Measurements from ENCODE around the gene OR5K4. TPM values are rescaled to one million over a fixed set of nuclear protein-coding genes. Genes with fewer than 3 reads are reported as not detected.

The OR5K4 gene
- not detected for total RNA-seq
- long read RNA-seq, donor 1 = 0 reads
- long read RNA-seq, donor 2 = 0 reads

DNA sequence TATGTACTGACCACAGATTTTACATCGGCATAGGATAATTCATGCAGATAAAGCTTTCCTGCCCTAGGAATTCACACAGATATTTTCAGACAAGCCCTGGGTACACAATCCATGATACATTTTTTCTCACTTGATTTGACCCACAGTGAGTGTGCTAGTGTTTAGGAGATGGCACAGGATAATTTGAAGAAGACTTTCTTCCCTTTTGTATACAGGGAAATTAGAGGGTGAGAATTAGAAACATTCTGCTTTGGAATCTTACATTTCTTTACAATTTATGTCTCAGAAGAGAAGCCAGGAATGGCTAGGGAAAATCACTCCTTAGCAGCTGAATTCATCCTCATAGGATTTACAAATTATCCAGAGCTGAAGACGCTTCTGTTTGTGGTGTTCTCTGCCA is at the start of gene OR5K4:
OR5K4 (plus strand) TSS at position 301 of the 400 bp plus-strand sequence; CDS start at position 301, 0 bp downstream.
- DNase-seq (no peak), ATAC-seq (no peak)
- TF ChIP-seq, protein P1, sequence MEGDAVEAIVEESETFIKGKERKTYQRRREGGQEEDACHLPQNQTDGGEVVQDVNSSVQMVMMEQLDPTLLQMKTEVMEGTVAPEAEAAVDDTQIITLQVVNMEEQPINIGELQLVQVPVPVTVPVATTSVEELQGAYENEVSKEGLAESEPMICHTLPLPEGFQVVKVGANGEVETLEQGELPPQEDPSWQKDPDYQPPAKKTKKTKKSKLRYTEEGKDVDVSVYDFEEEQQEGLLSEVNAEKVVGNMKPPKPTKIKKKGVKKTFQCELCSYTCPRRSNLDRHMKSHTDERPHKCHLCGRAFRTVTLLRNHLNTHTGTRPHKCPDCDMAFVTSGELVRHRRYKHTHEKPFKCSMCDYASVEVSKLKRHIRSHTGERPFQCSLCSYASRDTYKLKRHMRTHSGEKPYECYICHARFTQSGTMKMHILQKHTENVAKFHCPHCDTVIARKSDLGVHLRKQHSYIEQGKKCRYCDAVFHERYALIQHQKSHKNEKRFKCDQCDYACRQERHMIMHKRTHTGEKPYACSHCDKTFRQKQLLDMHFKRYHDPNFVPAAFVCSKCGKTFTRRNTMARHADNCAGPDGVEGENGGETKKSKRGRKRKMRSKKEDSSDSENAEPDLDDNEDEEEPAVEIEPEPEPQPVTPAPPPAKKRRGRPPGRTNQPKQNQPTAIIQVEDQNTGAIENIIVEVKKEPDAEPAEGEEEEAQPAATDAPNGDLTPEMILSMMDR (IDR thresholded peaks at IDR 0.05) = no peak
- H3K4me3 ChIP-seq = no peak within 1 kb of the TSS
- intact Hi-C loops (cut with DNase I, micrococcal nuclease) = no loop called here
- H3K4me1 ChIP-seq (ENCODE audit: low read depth) = no peaks in the 10 kb centered on the region
- H3K36me3 ChIP-seq (ENCODE audit: low read depth) = no peaks in the 10 kb centered on the region
- no peaks in the 10 kb centered on the region for H3K9me3 ChIP-seq

DNA sequence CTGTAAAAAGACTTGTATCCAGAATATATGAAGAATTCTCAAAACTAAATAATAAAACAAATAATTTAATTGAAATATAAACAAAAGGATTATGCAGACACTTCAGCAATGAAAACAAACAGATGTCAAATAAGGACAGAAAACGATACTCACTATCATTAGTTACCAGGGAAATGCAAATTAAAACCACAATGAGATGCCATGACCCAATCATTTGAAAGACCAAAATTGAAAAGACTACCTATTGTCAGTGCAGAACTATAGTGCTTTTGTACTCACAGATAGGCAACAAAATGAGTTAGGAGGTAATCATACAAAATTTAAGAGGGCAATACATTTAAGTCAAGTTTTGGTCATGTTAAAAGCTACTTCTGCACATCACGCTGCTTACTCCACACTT is 31.6 kb upstream of the OR5K4 start:
- intact Hi-C loops (cut with DNase I, micrococcal nuclease) = no loop called here
- Histone ChIP-seq H3K36me3 (ENCODE audit: low read depth) (no peaks in the 10 kb centered on the region), H3K4me1 (ENCODE audit: low read depth) (no peaks in the 10 kb centered on the region), H3K4me3 (no peak overlapping the region), H3K9me3 (no peaks in the 10 kb centered on the region)
- ATAC-seq (no peak), DNase-seq (no peak)
- TF ChIP-seq, protein P1 (IDR thresholded peaks at IDR 0.05) = no peak

DNA sequence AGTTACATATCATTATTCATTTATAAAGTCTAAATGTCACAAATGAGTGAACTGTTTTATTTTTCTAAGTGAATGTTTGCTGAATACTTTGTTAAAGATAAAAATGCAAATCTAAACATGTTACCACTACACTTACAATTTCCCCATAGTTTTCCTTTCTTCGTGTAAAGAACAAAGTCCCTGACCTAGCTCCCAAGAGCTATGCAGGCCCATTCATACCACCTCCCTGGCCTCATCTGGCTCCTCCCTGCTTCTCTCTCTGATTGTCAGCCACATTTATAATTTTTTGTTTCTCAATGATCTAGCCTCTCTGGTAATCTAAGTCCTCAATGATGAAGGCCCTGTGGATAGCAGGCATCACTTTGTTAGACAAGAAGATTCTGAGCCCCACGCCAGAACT is 31.0 kb upstream of the OR5K4 start:
- H3K9me3 ChIP-seq = no peaks in the 10 kb centered on the region
- H3K4me1 ChIP-seq (ENCODE audit: low read depth) = no peaks in the 10 kb centered on the region
- ATAC-seq (no peak), DNase-seq (no peak)
- intact Hi-C loops (cut with DNase I, micrococcal nuclease) = no loop called here
- TF ChIP-seq, protein P1 (IDR thresholded peaks at IDR 0.05) = no peak
- no peaks in the 10 kb centered on the region for H3K36me3 ChIP-seq (ENCODE audit: low read depth)
- H3K4me3 ChIP-seq = no peak overlapping the region

DNA sequence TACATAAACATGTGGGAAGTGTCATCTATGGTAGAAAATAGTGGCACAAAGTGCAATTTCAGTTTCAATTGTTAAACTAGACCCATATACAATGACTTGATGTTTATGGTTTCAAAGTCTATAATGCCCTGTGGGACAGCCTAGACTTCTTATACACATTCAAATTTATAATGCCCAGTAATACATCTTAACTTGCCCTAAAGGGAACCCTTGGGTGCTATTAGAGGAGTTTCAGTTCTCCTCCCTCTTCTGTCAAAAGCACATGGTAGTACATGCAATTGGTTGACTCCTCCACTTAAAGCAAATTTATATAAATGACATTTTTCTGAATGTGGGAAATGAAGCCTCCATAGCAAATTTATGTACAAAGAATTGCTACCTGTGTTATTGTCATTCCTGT is 30.2 kb upstream of the OR5K4 start:
- Histone ChIP-seq H3K4me1 (ENCODE audit: low read depth) (no peaks in the 10 kb centered on the region), H3K9me3 (no peaks in the 10 kb centered on the region), H3K4me3 (no peak overlapping the region), H3K36me3 (ENCODE audit: low read depth) (no peaks in the 10 kb centered on the region)
- ATAC-seq (no peak), DNase-seq (no peak)
- intact Hi-C loops (cut with DNase I, micrococcal nuclease) = no loop called here
- TF ChIP-seq, protein P1 (IDR thresholded peaks at IDR 0.05) = no peak

- TF ChIP-seq, protein P1 (IDR thresholded peaks at IDR 0.05) = no peak
- no peaks in the 10 kb centered on the region for H3K4me1 ChIP-seq (ENCODE audit: low read depth)
- no peaks in the 10 kb centered on the region for H3K9me3 ChIP-seq
- no peak overlapping the region for H3K4me3 ChIP-seq
- DNase-seq (peak in 1 of 3 donors; percentile 8), ATAC-seq (peak; percentile 55)
- intact Hi-C loops (cut with DNase I, micrococcal nuclease) = no loop called here
- no peaks in the 10 kb centered on the region for H3K36me3 ChIP-seq (ENCODE audit: low read depth)
Measured at GRCh38 chr3:98325055-98325454, 28.6 kb upstream of the OR5K4 start.
